Limb (tissue), 2 donors: ENCODE results near the gene SDC1.

Source experiments
- DNase-seq, 2 donors: peaks; one replicate each; pipeline ENCODE4 v3.0.0-alpha.2; 2016; ENCODE audit errors: extremely low spot score in 2 of 2

SDC1 gene

DNA sequence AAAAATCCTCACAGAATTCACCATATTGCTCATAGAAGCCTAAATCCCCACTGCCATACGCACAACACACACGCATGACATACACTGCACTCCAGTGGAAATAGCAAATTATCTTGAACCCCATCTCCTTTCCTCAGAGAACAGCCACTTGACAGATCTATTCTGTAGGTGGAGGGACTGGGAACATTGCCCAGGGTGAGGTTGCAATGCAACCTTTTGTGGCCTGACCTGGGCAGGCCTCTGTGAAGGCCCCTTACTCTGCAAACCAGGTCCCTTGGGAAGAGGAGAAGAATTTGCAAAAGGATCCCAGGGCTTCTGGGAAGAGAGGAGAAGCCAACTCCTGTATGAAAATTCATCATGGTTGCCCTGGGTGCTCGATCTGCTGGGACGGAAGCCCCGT, 51.9 kb downstream of the SDC1 start:
- DNase-seq: no peak

DNA sequence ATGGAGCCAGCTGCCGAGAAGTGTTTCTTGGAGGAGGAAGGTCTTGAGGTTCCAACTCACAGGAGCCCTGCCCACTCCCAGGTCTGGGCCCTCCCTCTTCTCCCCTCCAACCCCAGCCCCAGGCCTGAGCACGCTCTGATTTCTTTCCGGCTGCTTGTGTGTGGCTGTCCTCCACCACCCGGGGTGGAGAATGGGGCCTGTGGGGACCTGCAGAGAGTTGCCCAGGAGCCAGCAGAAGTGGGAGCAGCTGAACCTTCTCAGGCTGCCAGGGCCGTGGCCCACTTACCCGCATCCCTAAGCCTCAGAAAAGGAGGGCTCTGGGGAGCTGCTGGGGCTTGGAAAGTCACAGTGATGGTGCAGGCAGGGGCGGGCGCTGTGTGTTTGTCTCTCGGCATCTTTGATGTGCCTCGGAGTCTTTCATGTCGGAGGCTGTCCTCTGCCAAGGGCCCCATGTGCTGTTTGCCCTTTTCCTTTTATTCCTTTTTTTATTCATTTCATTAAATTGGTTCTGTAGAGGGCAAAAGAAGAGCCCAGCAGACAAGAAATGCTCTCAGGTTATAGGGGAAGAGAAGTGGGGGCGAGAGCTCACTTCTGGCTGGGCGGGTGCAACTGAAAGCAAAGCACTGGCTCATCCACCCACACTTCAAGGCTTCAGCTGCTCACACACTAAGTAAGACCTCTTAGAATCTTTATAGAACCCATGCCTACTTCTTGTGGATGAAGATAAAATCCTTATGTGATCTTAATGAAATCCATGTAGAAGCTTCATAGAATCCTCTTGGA, 52.5 kb downstream of the SDC1 start:
- DNase-seq: peak in 1 of 2 donors; percentile 37

DNA sequence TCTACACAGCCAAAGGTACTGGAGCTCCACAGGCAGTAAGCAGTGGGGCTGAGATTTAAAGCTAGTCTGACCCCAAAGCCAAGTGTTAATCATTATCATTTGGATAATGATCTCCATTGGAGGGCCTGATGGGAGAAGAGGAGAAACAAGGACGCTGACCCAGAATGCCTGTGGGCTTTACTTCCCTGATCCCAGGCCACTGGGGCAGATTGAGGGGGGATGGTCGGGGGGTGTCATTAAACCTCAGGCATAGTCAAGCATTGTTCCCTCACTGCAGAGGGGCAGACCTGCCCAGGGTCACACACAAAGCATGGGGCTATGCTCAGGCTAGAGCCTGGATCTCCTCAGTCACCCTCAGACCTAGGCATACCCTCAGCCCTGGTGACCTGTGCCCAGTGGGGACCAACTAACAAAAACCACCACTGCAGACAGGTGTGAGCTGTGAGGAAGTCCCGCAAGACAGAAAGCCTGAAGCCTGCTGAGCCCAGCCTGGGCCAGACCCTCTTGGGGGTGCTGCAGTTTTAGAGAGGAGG, 53.4 kb downstream of the SDC1 start:
- DNase-seq: peak in 1 of 2 donors; percentile 16

DNA sequence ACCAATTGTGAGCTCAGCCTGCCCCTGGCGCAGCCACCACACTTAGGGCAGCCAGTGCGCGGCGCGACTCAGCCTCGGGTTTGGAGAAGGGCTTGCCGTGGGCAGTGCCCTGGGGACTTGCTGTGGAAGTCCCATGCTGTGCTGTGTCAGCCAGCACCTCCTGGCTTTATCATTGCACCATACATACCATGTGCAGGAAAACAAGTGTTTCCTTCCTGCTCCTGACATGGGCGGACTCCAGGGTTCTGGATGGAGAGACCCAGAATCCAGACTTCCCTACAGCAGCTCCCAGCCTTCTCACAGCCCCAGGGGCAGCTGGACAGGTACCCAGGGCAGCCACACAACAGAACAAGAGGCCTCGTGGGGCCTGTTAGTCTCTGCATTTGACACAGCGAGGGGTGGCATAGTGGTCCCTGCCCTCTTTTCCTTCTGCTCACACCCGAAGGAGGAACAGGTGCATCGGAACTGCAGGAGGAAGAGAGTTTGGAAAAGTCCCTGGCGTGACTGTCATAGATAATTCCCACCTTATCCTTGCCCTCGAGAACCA, 54.2 kb downstream of the SDC1 start:
- DNase-seq: peak in 1 of 2 donors; percentile 15

DNA sequence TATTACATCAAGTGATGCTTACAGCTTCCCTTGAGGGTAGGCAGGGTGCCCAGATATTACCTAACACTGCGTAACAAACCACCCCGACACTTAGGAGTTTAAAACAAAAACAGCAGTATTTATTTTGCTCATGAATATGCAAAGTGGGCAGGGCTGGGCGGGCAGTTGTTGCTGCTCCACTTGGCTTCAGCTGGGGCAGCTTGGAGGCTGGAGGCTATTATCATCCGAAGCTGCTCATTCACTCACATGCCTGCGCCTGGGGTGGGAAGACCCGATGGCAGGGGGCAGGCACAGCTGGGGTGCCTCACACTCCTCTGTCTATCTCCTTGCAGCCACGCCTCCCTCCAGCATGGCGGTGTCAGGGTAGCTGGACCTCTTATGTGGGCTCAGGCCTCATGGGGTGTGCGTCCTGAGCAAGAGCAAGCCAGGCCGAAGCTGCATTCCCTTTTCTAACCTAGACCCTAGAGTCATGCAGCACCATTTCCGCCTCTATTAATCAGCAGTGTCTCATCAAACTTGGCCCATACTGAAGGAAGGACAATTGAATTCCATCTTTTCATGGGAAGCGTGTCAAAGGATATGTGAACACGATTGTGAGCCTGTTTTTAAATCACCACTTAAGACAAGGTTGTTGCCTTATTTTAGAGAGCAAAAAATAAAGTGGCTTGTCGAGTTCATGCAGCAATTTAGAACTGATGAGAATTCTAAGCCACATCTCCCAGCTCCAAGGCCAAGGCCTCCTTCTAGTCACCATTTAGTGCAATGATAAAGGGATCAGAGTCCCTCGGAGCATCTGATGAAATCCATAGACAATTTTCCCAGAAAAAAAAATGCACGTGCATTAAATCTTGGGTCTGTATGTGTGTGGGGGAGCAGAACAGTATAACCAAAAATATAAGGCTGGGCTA, 54.9 kb downstream of the SDC1 start:
- DNase-seq: peak in 1 of 2 donors; percentile 25

DNA sequence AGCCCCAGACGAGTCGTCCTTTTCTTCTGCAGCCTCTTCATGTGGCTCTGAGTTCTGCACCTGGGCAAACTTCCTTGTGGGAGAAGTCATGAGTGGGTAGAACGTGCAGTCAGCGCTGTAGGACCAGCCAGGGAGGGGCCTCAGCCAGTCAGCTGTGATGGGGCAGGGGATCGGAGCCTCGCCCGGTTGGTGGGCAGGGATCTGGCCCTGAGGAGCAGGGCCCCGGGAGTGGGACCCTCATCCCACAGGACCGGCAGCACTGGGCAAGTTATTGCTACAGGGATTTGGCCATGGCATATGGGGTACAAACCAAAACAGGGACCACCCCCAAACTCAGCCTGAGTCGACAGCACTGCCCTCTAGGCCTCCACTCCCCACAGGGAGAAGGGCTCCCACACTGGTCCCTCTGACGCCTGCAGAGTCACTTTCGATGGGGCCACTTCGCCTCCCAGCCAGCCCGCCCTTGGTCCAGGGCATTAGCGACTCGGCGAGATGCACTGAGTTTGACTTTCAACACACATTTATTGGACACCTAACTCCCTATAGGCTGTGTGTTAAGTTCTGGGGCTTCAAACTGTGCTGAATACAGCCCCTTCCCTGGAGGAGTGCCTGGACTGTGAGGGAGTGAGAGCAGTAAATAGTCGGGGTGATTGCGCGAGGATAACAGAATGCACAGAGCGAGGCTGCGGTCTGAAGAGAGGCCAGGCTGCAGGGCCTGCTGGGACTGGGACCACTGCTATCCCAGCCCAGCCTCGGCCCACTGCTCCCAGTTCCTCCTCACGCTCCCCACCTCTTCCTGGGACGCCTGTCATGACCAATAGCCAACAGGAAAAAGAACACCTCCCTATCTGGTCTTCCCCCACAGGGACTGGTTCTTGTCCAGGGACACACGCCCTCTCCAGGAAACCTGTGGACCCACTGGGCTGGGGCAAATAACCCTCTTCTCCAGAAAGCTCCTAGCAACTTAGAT, 55.9 kb downstream of the SDC1 start:
- peak in 1 of 2 donors; percentile 27 for DNase-seq

DNA sequence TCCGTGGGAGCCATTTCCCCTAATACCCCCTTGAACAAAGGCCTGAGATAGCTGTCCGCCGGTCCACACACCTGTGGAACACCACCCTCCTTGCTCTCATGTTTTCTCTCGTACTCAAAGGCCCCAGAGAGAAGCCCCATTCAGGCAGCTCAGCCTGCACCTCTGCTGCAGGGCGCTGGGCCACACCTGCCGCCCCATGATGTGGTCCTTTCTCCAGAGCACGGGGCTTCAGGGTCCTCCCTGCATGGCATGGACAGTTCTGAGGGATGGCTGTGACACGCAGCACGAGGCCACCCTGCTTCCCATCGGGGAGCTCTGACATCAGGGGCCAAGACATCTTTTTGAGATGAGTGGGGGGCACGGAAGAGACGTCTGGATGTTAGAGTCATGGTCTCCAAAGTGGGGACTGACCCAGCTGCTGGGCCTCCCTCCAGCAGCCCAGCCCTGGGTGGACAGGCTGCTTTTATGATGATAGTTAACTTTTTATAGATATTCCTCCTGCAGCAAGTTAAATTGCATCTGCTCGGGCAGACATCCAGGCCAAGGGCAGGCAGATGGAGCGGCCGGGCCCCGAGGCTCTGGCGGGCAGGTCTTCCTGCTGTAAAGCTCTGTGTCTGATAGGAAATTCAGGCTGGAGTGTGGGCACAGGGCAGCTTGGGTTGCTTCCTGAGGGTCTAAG, 56.7 kb downstream of the SDC1 start:
- peak in 1 of 2 donors; percentile 47 for DNase-seq

DNA sequence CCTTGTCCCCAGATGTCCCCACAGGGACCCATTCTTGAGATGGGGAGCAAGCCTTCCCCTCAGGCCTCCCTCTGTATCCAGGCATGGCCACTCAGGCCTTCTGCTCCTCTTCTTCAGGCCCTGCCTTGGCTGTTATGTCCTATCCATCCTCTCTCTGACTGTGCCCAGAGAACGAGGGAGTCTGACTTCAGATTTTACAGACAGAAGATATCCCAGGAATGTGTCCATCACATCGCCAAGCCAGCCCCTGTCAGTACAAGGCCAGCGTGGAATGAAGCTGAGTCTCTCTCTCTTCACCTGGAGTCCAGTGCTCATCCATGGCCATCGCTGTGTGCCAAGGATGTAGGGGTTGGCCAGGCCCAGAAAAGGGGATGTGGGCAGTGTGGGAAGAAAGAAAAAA, 57.6 kb downstream of the SDC1 start:
- DNase-seq: peak in 1 of 2 donors; percentile 13

DNA sequence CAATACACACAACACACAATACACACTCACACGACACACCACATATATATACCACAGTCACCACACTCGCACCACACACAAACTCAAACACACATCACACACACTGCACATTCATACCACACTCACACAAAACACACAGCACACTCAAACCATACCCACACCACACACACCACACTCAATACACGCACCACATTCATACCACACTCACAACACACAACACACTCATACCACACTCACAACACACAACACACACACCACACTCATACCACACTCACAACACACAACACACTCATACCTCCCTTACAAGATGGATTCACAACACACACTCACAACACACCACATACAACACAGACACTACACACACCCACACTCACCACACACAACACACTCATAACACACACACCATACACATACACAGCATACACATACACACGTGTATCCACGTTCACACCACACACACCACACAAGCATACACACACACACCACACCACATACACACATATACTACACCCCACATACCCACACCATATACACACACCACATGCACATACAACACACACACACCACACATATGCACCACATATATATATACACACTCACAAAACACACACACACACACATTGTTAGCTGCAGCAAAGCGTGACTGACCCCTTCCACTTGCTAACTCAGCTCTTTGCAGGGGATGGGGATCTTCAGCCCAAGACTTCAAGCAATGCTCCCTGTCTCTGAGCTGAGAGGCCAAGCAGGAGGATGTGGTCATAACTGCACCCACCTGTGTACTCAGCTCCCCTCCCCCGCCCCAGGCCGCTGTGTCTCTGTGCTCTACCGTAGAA, 59.0 kb downstream of the SDC1 start:
- DNase-seq: peak in 1 of 2 donors; percentile 28

DNA sequence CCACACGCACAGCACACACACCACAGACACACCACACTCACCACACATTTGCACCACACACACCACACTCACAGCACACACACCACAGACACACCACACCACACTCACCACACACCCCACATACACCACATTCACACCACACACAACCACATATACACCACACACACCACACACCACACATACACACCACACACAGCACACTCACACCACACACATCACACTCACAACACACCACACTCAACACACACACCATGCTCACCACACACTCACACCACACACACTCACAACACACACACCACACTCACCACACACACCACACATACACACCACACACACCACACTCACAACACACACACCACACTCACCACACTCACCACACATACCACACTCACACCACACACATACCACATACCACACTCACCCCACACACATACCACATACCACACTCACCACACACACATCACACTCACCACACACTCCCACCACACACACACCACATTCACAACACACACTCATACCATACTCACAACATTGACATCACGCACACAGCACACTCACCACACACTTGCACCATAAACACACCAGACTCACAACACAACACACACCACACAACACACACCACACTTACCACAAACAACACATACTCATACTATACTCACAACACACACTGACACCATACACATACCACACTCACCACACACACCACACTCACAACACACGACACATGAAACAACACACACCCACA, 60.0 kb downstream of the SDC1 start:
- DNase-seq: peak in 1 of 2 donors; percentile 21

DNA sequence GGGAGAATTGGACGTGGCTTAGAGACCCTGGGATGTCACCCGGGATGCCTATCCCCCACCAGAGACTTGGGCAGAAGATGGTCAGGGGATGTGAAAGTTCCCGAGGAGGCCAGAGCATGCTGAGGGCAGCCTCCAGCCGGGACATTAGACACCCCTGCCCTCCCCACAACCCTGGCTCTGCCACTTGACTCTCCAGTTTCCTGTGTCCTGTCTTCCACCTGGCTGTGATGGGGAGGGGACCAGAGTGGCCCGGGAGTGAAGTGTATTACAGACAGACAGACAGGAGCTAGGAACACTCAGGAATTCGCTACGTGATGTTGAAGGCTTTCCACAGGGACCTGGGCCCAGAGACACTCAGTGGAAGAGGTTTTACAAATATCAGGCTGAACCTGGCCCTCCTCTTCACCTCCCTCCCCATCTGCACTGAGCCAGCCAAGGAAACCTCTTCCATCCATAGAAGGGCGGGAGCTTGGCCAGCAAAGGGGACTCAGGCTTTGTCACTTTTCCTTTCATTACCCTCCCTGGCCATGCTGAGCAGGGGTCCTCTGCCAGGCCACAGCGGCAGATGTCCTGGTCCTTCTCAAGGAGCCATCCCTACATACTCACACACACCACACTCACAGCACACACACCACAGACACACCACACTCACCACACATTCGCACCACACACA, 60.7 kb downstream of the SDC1 start:
- DNase-seq: peak in 1 of 2 donors; percentile 30

DNA sequence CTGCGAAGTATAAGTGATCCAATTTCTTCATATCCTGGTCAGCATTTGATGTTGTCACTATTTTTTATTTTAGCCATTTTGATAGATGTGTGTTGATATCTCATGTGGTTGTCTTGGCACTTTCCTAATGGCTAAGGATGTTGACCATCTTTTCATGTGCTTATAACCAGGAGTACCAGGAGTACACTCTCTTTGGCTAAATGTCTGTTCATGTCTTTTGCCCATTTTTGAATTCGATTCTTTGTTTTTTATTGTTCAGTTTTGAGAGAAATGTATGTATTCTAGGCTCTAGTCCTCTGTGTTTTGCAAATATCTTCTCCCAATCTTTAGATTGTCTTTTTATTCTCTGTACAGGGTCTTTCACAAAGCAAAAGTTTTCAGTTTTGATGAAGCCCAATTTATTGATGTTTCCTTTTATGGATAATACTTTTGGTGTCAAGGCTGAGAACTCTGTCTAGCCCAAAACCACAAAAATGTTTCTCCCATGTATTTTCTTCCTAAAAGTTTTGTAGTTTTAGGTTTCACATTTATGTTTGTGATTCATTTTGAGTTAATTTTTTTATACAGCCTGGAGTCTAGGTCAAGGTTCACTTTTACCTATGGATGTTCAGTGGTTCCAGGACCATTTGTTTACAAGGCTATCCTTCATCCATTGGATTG, 65.4 kb downstream of the SDC1 start:
- no peak for DNase-seq

DNA sequence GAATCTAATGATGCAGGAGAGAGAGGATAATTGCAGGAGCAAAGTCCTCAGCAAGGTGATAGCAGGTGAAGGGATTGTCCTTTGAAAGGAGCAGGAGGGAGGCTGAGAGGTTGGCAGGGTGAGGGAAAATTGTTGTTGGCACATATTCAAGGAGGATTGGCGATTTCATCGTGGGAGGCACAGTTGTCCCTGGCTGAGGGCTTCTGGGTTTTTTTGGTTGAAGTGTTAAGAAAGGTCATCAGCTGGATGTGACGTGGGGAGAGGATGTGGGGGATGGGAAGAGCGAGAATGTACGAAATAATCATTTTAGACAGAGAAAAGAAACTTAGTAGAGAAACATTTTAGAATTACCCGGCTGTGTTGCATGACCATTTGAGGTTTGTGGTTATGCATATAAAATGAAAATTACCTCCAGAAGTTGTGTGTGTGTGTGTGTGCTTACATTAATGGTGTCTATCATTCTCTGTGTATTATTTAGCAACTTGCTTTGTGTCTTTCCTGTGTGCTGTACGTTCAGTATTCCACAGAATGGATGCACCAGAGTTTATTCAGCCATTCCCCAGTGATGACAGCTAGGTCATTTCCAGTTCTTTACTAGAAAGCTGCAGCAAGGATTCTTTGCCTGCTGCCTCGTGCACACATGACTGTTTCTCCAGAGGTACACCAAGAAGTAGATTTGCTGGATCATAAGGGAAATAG, 67.6 kb downstream of the SDC1 start:
- DNase-seq: no peak

DNA sequence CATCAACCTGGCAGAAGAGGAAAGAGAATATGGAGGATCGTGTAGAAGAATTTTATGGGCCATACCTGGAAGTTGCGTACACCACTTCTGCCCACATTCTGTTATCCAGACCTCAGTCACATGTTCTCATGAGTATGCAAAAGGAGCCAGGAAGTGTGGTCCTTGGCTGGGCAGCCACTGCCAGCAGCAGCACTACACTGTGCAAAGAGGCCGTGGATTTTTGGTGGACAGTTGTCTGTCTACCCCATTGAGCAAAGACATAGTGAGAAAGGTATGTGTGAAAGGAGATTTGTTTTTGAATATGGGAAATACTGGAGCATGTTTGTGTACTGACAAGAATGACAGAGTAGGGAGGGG, 68.1 kb downstream of the SDC1 start:
- DNase-seq: no peak

DNA sequence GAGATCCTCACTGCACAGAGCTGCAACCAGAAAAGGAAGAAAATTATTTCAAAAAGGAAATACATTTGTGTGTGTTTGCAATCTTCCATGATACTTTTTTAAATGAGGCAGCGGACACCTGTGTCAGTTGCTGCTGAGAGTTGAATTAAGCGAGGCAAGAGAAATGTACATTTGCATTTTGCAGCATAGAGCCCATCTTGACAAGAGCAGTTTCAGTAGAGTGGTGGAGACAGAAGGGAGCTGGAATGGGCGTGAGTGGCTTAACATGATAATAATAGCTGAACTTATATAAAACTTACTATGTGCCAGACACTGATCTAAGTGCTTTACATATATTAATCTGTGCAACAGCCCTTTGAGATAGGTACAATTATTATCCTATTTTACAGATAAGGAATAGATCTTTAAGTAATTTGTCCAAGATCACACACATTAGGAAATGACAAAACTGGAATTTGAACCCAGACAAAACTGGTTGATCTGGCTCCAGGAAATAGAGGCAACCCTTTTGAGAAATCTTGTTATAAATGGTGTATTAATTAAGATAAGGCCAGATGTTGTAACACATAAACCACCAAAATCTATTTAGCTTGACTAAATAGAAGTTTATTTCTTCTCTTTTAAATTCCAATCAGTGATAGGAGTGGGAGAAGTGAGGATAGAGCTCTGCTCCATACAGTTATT, 68.7 kb downstream of the SDC1 start:
- no peak for DNase-seq

DNA sequence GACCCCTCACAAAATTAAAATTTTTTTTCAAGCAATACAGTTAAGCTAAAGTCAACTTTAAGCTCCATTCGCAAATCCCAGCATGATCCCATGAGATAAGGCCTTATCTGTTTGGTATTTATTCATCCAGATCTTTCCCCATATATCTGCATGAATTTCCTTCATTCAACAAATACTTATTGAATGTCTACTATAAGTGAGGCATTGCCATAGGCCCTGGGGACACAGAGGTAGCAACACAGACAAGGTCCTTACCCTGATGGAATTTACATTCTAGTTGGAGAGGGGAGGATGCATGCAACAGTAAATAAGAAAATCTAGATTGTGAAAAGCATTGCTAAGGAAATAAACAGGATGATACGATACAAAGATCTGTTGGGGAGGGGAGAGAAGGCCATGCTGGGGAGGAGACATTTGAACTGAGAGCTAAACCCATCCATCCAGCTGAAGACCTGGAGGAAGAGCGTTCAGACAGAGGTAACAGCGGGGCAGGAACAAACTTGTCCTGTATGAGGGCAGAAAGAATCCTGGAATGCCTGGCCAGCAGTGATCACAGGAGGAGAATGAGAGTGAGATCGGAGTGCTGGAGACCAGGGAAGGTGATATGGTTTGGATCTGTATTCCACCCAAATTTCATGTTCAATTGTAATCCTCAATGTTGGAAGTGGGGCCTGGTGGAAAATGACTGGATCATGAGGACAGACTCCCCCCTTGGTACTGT, 71.6 kb downstream of the SDC1 start:
- DNase-seq: no peak
